Chondrocyte (in vitro differentiated cells): Measurements from ENCODE around the gene TMPO. TPM values are rescaled to one million over a fixed set of nuclear protein-coding genes. Genes with fewer than 3 reads are reported as not detected.
A peak's percentile ranks its signal among the peaks of the same experiment; 100 is the strongest.

Experiments used
- DNase-seq: peaks from one replicate; pipeline ENCODE4 v3.0.0; 2021; ENCODE audit warnings: mixed read lengths, low spot score
- H3K27ac Mint-ChIP-seq: one replicate; pipeline ENCODE4 v1.8.0; 2021; ENCODE audit warnings: mild to moderate bottlenecking, moderate library complexity, mixed read lengths; ENCODE audit not compliant: unreplicated experiment
- H3K27me3 Mint-ChIP-seq: 2 replicates; pipeline ENCODE4 v1.8.0; 2021; ENCODE audit warnings: low read depth, mixed read lengths
- H3K36me3 Mint-ChIP-seq: 2 replicates; pipeline ENCODE4 v1.8.0; 2021; ENCODE audit warnings: low read depth, mixed read lengths
- H3K4me1 Mint-ChIP-seq: 2 replicates; pipeline ENCODE4 v1.8.0; 2021; ENCODE audit warnings: low read depth, mild to moderate bottlenecking, mixed read lengths
- H3K4me3 Mint-ChIP-seq: one replicate; pipeline ENCODE4 v1.8.0; 2021; ENCODE audit warnings: mild to moderate bottlenecking, moderate library complexity, mixed read lengths; ENCODE audit not compliant: unreplicated experiment
- H3K9me3 Mint-ChIP-seq: 2 replicates; pipeline ENCODE4 v1.8.0; 2021; ENCODE audit warnings: low read depth, mixed read lengths
- CTCF ChIP-seq: fragments of 200-600 bp; sonication (generic); IDR thresholded peaks from 2 replicates; pipeline ENCODE4 v1.5.0; 2021; ENCODE audit warnings: antibody characterized with exemption, mild to moderate bottlenecking, moderate library complexity
- long read RNA-seq: library from polyadenylated mRNA; stranded (forward); transcript quantifications from one replicate; pipeline ENCODE4 v2.0.0, GENCODE V29; 2021
- total RNA-seq: library from RNA; stranded (reverse); gene quantifications from 3 replicates; pipeline ENCODE4 v1.2.1, GENCODE V29; 2021

The TMPO gene
- total RNA-seq: 34.3 to 43.1 TPM (median 38.7 TPM) in 3 replicates
- long read RNA-seq, full-length matches to known transcripts: 88 of 94 reads
- long read RNA-seq, partial matches to known transcripts: 0 of 94 reads
- long read RNA-seq, other reads (novel, unspliced or antisense): 6 of 94 reads

GRCh38 chr12:98515287-98516110 is at the start of gene TMPO:
TMPO (plus strand) TSS chr12:98515590; CDS start chr12:98515868, 278 bp downstream.
- Mint-ChIP-seq H3K36me3 (no peaks in the 10 kb centered on the region), H3K4me3 (peak within 1 kb of the TSS; percentile 98), H3K9me3 (no peaks in the 10 kb centered on the region), H3K4me1 (peaks cover 39% of the 10 kb centered on the region), H3K27ac (peak within 1 kb of the TSS; percentile 97), H3K27me3 (no peaks in the 10 kb centered on the region)
- DNase-seq: peak; percentile 97
- TF ChIP-seq CTCF: no peak

GRCh38 chr12:98465950-98466602 is 49.3 kb upstream of the TMPO start:
- Mint-ChIP-seq H3K36me3 (no peaks in the 10 kb centered on the region), H3K27ac (no peak overlapping the region), H3K27me3 (no peaks in the 10 kb centered on the region), H3K4me1 (peaks cover 34% of the 10 kb centered on the region), H3K9me3 (no peaks in the 10 kb centered on the region), H3K4me3 (no peak overlapping the region)
- DNase-seq: no peak
- no peak for TF ChIP-seq CTCF

- no peak for TF ChIP-seq CTCF
Measured at GRCh38 chr12:98466640-98467400, 48.6 kb upstream of the TMPO start.

GRCh38 chr12:98469109-98469508 is 46.3 kb upstream of the TMPO start:
- no peaks in the 10 kb centered on the region for H3K36me3 Mint-ChIP-seq
- no peak overlapping the region for H3K4me3 Mint-ChIP-seq
- no peaks in the 10 kb centered on the region for H3K27me3 Mint-ChIP-seq
- H3K4me1 Mint-ChIP-seq: peaks cover 29% of the 10 kb centered on the region
- no peak for TF ChIP-seq CTCF
- H3K27ac Mint-ChIP-seq: no peak overlapping the region
- H3K9me3 Mint-ChIP-seq: no peaks in the 10 kb centered on the region
- DNase-seq: no peak

More at GRCh38 chr12:98466640-98467400, 48.6 kb upstream of the TMPO start:
- Mint-ChIP-seq H3K27me3 (no peaks in the 10 kb centered on the region), H3K4me3 (no peak overlapping the region), H3K9me3 (no peaks in the 10 kb centered on the region), H3K27ac (no peak overlapping the region), H3K36me3 (no peaks in the 10 kb centered on the region), H3K4me1 (peaks cover 34% of the 10 kb centered on the region)
- no peak for DNase-seq
